Parathyroid adenoma (tissue), 2 donors: ENCODE results near the gene ALPL.
A peak's percentile ranks its signal among the peaks of the same experiment; 100 is the strongest.

Source experiments
- H2AFZ ChIP-seq: fragments of 300-600 bp; sonication (generic); one replicate; pipeline ENCODE4 v1.7.0; 2017; ENCODE audit warnings: antibody characterized with exemption, mild to moderate bottlenecking
- H3K27ac ChIP-seq: fragments of 300-600 bp; sonication (generic); one replicate; pipeline ENCODE4 v1.7.0; 2017
- H3K27me3 ChIP-seq: fragments of 300-600 bp; sonication (generic); one replicate; pipeline ENCODE4 v1.7.0; 2017; ENCODE audit warnings: low read length; ENCODE audit not compliant: control insufficient read depth, insufficient read depth
- H3K36me3 ChIP-seq: fragments of 300-600 bp; sonication (generic); one replicate; pipeline ENCODE4 v1.7.0; 2017; ENCODE audit warnings: low read length; ENCODE audit not compliant: control insufficient read depth, insufficient read depth
- H3K4me1 ChIP-seq: fragments of 300-600 bp; sonication (generic); one replicate; pipeline ENCODE4 v1.7.0; 2017; ENCODE audit warnings: control low read depth
- H3K4me2 ChIP-seq: fragments of 300-600 bp; sonication (generic); one replicate; pipeline ENCODE4 v1.7.0; 2017; ENCODE audit warnings: low read length
- H3K4me3 ChIP-seq: fragments of 300-600 bp; sonication (generic); one replicate; pipeline ENCODE4 v1.7.0; 2017; ENCODE audit warnings: low read depth, low read length
- H3K79me2 ChIP-seq: fragments of 300-600 bp; sonication (generic); one replicate; pipeline ENCODE4 v1.7.0; 2017; ENCODE audit warnings: control low read depth
- H3K9ac ChIP-seq: fragments of 300-600 bp; sonication (generic); one replicate; pipeline ENCODE4 v1.7.0; 2017; ENCODE audit warnings: mild to moderate bottlenecking
- H3K9me3 ChIP-seq: fragments of 300-600 bp; sonication (generic); one replicate; pipeline ENCODE4 v1.7.0; 2017; ENCODE audit warnings: low read length; ENCODE audit not compliant: control insufficient read depth
- TF ChIP-seq, protein P1 (sequence below): fragments of 300-600 bp; sonication (generic); IDR thresholded peaks from one replicate; pipeline ENCODE4 v1.7.0; 2017; ENCODE audit warnings: antibody characterized with exemption, mild to moderate bottlenecking
- donor health status: primary hyperparathyroidism.

The ALPL gene

DNA sequence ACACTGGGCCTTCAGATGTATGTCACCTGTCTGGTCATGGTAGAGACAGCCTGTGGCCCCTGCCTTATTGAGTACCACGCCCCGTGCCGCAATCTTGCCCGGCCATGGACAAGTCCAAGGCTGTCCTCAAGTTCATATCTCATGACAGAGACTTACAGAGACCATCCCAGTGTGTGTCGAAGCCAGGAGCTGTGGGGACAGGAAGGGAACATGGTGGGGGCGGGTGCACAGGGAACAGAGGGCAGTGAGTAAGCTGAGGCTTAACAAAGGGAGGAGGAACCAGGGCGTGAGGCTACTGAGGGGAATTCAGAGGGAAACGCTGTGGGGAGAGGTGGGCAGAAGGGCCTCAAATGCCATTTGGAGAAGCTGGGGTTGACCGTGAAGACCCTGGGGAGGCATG is 75.8 kb downstream of the ALPL start:
- H3K36me3 ChIP-seq, result no peaks in the 10 kb centered on the region
- TF ChIP-seq, protein P1, sequence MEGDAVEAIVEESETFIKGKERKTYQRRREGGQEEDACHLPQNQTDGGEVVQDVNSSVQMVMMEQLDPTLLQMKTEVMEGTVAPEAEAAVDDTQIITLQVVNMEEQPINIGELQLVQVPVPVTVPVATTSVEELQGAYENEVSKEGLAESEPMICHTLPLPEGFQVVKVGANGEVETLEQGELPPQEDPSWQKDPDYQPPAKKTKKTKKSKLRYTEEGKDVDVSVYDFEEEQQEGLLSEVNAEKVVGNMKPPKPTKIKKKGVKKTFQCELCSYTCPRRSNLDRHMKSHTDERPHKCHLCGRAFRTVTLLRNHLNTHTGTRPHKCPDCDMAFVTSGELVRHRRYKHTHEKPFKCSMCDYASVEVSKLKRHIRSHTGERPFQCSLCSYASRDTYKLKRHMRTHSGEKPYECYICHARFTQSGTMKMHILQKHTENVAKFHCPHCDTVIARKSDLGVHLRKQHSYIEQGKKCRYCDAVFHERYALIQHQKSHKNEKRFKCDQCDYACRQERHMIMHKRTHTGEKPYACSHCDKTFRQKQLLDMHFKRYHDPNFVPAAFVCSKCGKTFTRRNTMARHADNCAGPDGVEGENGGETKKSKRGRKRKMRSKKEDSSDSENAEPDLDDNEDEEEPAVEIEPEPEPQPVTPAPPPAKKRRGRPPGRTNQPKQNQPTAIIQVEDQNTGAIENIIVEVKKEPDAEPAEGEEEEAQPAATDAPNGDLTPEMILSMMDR, result no peak
- H3K27me3 ChIP-seq, result no peaks in the 10 kb centered on the region
- H3K4me1 ChIP-seq, result peaks cover 5% of the 10 kb centered on the region
- H3K9me3 ChIP-seq, result no peaks in the 10 kb centered on the region
- H3K27ac ChIP-seq, result no peak overlapping the region
- no peak overlapping the region for H3K4me2 ChIP-seq
- H3K4me3 ChIP-seq, result no peak overlapping the region
- no peaks in the 10 kb centered on the region for H3K79me2 ChIP-seq
- no peak overlapping the region for H2AFZ ChIP-seq
- H3K9ac ChIP-seq, result no peak overlapping the region

DNA sequence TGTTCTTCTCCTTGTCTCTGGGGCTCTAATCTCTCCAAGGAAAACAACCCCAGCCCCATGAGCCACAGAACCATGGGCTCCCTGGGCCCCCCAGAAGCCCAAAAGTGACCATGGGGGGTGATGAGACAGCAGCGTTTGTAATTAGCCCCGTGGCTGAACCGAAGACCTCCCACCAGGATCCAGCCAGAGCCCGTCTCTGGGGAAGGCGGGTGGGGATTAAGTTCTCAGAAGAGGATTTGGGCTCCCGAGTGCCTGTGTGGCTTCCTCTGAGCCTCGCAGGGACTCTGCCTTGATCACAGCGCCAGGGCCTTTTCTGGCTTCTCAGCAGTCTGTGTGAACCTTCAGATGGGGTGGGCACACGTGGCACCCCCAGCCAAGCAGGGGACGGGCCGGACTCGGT is 77.0 kb downstream of the ALPL start:
- peaks cover 5% of the 10 kb centered on the region for H3K4me1 ChIP-seq
- TF ChIP-seq, protein P1, result no peak
- H3K79me2 ChIP-seq, result no peaks in the 10 kb centered on the region
- H3K9ac ChIP-seq, result no peak overlapping the region
- H3K4me3 ChIP-seq, result no peak overlapping the region
- H3K27ac ChIP-seq, result no peak overlapping the region
- no peaks in the 10 kb centered on the region for H3K9me3 ChIP-seq
- H3K27me3 ChIP-seq, result no peaks in the 10 kb centered on the region
- no peak overlapping the region for H2AFZ ChIP-seq
- peak overlapping the region; percentile 38 for H3K4me2 ChIP-seq
- H3K36me3 ChIP-seq, result no peaks in the 10 kb centered on the region

GRCh38 chr1:21586846-21587601 is 77.8 kb downstream of the ALPL start:
- H3K4me3 ChIP-seq, result no peak overlapping the region
- peak overlapping the region; percentile 38 for H3K4me2 ChIP-seq
- H3K27me3 ChIP-seq, result no peaks in the 10 kb centered on the region
- no peak overlapping the region for H3K9ac ChIP-seq
- no peaks in the 10 kb centered on the region for H3K36me3 ChIP-seq
- TF ChIP-seq, protein P1, result no peak
- no peak overlapping the region for H3K27ac ChIP-seq
- peak overlapping the region; percentile 46 for H2AFZ ChIP-seq
- H3K79me2 ChIP-seq, result no peaks in the 10 kb centered on the region
- H3K4me1 ChIP-seq, result peaks cover 5% of the 10 kb centered on the region
- no peaks in the 10 kb centered on the region for H3K9me3 ChIP-seq

DNA sequence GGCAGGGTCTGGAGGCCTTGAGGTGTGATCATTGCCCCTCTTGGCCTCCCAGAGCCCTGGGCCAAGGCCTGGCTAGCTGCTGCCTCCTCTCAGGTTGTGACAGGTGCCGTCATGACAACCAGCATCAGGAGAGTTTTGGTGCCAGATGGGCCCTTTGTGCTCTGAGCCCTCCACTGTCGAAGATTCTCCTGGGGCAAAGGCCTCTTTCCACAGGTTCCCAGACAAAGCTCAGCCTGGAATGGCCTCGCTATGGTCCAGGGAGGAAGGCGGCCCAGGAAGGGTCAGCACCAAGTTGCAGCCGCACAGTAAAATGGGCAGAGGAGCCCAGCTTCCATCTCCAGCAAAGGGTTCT is 78.4 kb downstream of the ALPL start:
- Histone ChIP-seq H3K27me3 (no peaks in the 10 kb centered on the region), H3K27ac (no peak overlapping the region), H3K9me3 (no peaks in the 10 kb centered on the region), H3K36me3 (no peaks in the 10 kb centered on the region), H3K4me2 (no peak overlapping the region), H3K9ac (no peak overlapping the region), H2AFZ (peak overlapping the region; percentile 11), H3K79me2 (no peaks in the 10 kb centered on the region), H3K4me3 (no peak overlapping the region), H3K4me1 (peaks cover 5% of the 10 kb centered on the region)
- TF ChIP-seq, protein P1, result no peak

DNA sequence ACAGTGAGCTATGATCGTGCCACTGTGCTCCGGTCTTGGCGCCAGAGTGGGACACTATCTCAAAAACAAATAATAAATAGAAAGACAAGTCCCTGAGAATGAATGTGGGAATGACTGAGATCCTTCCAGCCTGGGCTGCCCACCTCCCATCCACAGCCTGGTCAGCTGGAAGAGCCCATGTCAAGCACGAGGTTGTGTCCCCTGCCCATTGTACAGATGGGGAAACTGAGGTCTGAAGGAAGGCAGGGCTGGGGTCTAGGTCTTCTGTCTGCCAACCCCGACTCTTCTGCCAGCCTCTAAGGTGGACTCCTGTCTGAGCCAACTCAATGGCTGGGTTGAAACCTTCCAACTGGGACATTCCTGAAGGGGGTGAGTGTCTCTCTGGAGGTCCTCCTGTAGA is 80.4 kb downstream of the ALPL start:
- TF ChIP-seq, protein P1, result no peak
- Histone ChIP-seq H3K4me1 (peaks cover 5% of the 10 kb centered on the region), H3K9me3 (no peaks in the 10 kb centered on the region), H3K79me2 (no peaks in the 10 kb centered on the region), H3K27ac (no peak overlapping the region), H3K4me3 (no peak overlapping the region), H3K9ac (no peak overlapping the region), H3K27me3 (no peaks in the 10 kb centered on the region), H3K36me3 (no peaks in the 10 kb centered on the region), H2AFZ (no peak overlapping the region), H3K4me2 (no peak overlapping the region)
